AG04450 (cell line): ENCODE results near the gene RRN3. TPM values are rescaled to one million over a fixed set of nuclear protein-coding genes. Genes with fewer than 3 reads are reported as not detected.
"Not testable (repeated sequence)": the region's sequence is repeated elsewhere in the genome, so short reads cannot be mapped to it uniquely, and the experiment has no call there.

Experiments
- CTCF ChIA-PET: fragments of 300-600, 350-600 bp; formaldehyde crosslinking; extraction: SDS; loops from one replicate; lab custom pipeline; 2022; ENCODE audit warnings: antibody characterized with exemption, inconsistent platforms; lab: Charles Lee
- POLR2A ChIA-PET: fragments of 350-600 bp; formaldehyde crosslinking; extraction: SDS; loops from one replicate; lab custom pipeline; 2021; ENCODE audit warnings: antibody characterized with exemption, inconsistent platforms; lab: Yijun Ruan, JAX
- DNase-seq: peaks from one replicate; pipeline ENCODE4 v3.0.0-alpha.2; 2011; ENCODE audit warnings: low read depth, low spot score
- H3K27ac ChIP-seq: one replicate; pipeline ENCODE4 v1.5.1; 2012; ENCODE audit warnings: low read depth, low read length, control low read depth
- H3K27me3 ChIP-seq: one replicate; pipeline ENCODE4 v1.6.0; 2012; ENCODE audit warnings: low read length; ENCODE audit not compliant: control insufficient read depth, insufficient read depth
- H3K4me3 ChIP-seq: 2 replicates; pipeline ENCODE4 v1.5.1; 2011; ENCODE audit warnings: mild to moderate bottlenecking, low read depth, low read length, control low read depth
- H3K9me3 ChIP-seq: 2 replicates; pipeline ENCODE4 v1.5.1; 2012; ENCODE audit warnings: low read length; ENCODE audit not compliant: control insufficient read depth, insufficient read depth
- polyA plus RNA-seq: library from polyadenylated mRNA; depleted of rRNA; stranded (reverse); fragments of >200 nt; gene quantifications from 2 replicates; pipeline ENCODE4 v1.2.3, GENCODE V29; 2011
- TF ChIP-seq, protein P1 (sequence below): IDR thresholded peaks from 2 replicates; pipeline ENCODE4 v1.5.1; 2011; ENCODE audit warnings: low read depth, low read length, control low read depth, inconsistent platforms

The RRN3 gene
- polyA plus RNA-seq, 1 experiment, result 45.3 TPM

DNA sequence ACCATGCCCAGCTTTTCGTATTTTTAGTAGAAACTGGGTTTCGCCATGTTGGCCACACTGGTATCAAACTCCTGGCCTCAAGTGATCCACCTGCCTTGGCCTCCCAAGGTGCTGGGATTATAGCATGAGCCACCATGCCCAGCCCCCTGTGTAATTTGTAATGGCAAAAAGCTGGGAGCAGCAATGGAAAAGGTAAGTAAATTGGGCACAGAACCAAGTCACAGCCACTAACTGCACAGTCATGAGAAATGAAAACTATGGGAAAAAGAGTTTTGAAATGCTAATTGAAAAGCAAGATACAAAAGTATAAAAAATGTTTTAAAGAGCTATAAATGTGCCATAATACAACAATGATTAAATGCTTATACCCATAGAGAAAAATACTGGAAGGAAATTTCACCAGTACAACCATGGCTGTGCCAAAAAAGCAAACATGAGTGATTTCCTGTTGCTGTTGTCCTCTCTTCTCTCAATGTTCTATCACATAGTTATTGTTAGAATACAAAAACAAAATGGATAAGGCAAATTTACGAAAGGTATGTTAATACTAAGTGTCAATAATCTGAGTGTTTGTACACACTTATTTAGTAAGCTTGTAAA lies 44.4 kb downstream of the RRN3 start:
- DNase-seq, result no peak
- H3K27me3 ChIP-seq, result no peaks in the 10 kb centered on the region
- no peaks in the 10 kb centered on the region; the same call in 1 of the 2 replicates for H3K9me3 ChIP-seq
- TF ChIP-seq, protein P1, sequence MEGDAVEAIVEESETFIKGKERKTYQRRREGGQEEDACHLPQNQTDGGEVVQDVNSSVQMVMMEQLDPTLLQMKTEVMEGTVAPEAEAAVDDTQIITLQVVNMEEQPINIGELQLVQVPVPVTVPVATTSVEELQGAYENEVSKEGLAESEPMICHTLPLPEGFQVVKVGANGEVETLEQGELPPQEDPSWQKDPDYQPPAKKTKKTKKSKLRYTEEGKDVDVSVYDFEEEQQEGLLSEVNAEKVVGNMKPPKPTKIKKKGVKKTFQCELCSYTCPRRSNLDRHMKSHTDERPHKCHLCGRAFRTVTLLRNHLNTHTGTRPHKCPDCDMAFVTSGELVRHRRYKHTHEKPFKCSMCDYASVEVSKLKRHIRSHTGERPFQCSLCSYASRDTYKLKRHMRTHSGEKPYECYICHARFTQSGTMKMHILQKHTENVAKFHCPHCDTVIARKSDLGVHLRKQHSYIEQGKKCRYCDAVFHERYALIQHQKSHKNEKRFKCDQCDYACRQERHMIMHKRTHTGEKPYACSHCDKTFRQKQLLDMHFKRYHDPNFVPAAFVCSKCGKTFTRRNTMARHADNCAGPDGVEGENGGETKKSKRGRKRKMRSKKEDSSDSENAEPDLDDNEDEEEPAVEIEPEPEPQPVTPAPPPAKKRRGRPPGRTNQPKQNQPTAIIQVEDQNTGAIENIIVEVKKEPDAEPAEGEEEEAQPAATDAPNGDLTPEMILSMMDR, result no peak
- ChIA-PET POLR2A (no interaction called here), CTCF (no interaction called here)
- H3K27ac ChIP-seq, result no peak overlapping the region
- no peak overlapping the region for H3K4me3 ChIP-seq

DNA sequence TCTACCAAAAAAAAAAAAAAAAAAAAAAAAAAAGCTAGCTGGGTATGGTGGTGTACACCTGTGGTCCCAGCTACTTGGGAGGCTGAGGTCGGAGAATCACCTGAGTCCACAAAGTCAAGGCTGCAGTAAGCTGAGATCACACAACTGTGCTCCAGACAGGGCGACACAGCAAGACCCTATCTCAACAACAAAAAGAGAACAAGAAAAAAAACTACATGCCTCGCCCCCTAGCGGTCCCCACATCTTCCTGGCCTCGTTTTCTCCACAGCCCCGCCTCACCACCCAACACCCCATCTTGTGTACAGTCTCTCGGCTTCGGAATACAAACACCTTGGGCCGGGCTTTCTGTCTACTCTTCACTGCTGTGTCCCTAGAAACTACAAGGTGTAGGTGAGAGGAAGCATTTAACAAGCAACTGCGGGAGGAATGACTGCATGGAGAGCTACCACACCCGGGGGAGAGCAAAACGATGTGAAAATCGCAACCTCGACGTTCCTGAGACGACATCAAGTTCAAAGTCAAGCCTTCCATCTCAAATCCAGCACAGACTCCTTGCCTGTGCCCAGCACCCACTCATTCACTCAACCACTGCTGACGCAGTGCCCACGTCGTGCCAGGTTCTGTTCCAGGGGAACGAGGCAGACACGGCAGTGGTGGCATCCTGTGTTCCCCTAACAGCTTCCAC lies 47.2 kb downstream of the RRN3 start:
- ChIA-PET CTCF (no interaction called here), POLR2A (no interaction called here)
- DNase-seq, result no peak
- TF ChIP-seq, protein P1, result no peak
- Histone ChIP-seq H3K27ac (no peak overlapping the region), H3K9me3 (no peaks in the 10 kb centered on the region), H3K27me3 (no peaks in the 10 kb centered on the region), H3K4me3 (no peak overlapping the region)

DNA sequence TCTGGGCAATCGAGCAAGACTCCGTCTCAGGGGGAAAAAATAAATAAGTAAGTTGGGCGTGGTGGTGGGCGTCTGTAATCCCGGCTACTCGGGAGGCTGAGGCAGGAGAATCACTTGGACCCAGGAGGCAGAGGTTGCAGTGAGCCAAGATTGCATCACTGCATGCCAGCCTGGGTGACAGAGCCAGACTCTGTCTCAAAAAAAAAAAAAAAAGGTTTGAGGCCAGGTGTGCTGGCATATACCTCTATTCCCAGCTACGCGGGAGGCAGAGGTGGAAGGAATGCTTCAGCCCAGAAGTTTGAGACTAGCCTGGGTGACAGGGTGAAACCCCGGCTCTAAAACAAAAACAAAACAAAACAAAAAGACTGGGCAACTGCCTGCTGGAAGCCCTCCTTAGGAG lies 48.8 kb downstream of the RRN3 start:
- H3K9me3 ChIP-seq, POLR2A ChIA-PET, H3K4me3 ChIP-seq, H3K27me3 ChIP-seq, H3K27ac ChIP-seq, DNase-seq, CTCF ChIA-PET: not testable (repeated sequence)

DNA sequence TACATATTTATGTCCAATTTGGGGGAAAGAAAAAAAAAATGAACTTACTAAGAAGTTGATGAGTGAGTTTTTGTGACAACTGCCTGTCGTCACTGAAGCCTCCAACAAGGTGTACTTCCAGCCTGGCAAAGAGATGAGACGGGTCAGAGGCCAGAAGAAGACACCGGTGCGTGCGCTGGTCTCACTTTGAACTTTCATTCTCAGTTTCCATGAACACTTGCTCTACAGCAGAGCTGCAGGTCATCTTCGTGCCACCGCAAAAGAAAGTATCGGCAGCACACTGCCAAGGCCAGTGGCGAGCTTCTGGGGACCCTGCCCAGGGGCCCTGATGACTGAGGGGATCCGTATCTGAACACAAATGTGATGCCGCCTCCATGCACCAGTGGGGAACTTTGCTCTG lies 49.8 kb downstream of the RRN3 start:
- no peaks in the 10 kb centered on the region for H3K9me3 ChIP-seq
- H3K27me3 ChIP-seq, result no peaks in the 10 kb centered on the region
- TF ChIP-seq, protein P1, result no peak
- POLR2A ChIA-PET, result no interaction called here
- no peak overlapping the region for H3K27ac ChIP-seq
- CTCF ChIA-PET, result no interaction called here
- H3K4me3 ChIP-seq, result no peak overlapping the region
- no peak for DNase-seq

DNA sequence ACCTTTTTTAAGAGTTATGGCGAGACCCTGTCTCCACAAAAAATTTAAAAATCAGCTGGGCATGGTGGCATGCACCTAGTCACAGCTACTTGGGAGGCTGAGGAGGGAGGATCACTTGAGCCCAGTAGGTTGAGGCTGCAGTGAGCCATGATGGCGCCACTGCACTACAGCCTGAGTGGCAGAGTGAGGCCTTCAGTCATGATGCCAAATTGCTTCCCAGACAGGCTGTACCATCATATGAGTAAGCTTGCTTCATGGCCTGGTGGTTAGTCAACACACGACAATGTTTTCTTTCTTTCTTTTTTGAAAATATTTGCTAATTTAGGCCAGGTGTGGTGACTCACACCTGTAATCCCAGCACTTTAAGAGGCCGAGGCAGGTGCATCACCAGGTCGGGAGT lies 50.7 kb downstream of the RRN3 start:
- POLR2A ChIA-PET, result no interaction called here
- DNase-seq, result no peak
- no peak overlapping the region for H3K27ac ChIP-seq
- H3K4me3 ChIP-seq, result no peak overlapping the region
- no peaks in the 10 kb centered on the region for H3K27me3 ChIP-seq
- no peaks in the 10 kb centered on the region for H3K9me3 ChIP-seq
- TF ChIP-seq, protein P1, result no peak
- CTCF ChIA-PET, result no interaction called here
